Measurements from ENCODE around the gene ZC3H6.
"Not testable (repeated sequence)": the region's sequence is repeated elsewhere in the genome, so short reads cannot be mapped to it uniquely, and the experiment has no call there.

DNA sequence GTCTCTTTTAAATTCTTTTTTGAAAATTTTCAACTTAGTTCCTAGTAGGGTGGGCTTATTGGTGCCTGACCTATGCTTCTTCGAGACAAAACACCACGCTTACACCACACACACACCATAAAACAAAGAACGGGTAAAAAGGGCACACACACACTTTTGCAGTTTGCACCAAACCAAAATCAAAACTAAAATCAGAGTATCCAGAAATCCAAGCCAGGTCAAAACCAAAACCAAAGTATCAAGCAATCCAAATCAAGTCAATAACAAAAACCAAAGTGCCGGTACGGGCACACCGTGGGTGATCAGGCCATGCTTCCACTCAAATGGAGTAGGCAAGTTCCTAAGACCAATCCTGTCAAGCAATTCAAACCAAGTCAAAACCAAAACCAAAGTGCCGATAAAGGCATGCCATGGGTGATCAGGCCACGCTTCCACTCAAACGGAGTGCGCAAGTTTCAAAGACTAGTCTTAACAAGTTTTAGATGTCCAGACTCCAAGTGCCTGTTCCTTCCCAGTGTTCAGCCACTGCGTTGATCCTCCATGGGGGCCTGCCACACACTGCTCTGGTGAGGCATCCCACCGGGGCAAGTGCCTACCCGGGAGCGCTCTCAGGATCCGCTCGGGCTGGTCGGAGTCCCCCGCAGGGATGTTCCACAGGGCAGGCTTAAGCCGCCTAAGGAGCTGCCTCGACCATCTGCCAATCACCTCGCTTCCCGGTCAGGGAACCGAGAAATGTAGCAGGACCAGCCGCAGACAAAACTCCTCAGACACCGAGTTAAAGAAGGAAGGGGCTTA, 77.6 kb downstream of the ZC3H6 start:
- TF ChIP-seq, protein P1, sequence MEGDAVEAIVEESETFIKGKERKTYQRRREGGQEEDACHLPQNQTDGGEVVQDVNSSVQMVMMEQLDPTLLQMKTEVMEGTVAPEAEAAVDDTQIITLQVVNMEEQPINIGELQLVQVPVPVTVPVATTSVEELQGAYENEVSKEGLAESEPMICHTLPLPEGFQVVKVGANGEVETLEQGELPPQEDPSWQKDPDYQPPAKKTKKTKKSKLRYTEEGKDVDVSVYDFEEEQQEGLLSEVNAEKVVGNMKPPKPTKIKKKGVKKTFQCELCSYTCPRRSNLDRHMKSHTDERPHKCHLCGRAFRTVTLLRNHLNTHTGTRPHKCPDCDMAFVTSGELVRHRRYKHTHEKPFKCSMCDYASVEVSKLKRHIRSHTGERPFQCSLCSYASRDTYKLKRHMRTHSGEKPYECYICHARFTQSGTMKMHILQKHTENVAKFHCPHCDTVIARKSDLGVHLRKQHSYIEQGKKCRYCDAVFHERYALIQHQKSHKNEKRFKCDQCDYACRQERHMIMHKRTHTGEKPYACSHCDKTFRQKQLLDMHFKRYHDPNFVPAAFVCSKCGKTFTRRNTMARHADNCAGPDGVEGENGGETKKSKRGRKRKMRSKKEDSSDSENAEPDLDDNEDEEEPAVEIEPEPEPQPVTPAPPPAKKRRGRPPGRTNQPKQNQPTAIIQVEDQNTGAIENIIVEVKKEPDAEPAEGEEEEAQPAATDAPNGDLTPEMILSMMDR (IDR thresholded peaks at IDR 0.05) = not testable (repeated sequence)
- not testable (repeated sequence) for TF ChIP-seq POLR2A (IDR thresholded peaks at IDR 0.05)
